Activated T-cell treated with anti-CD3 and anti-CD28 coated beads, Interleukin-2, amount 50 U/mL, for 1 hour (primary cell): ENCODE data around the gene ZNF738.
A peak's percentile ranks its signal among the peaks of the same experiment; 100 is the strongest.
"Not testable (repeated sequence)": the region's sequence is repeated elsewhere in the genome, so short reads cannot be mapped to it uniquely, and the experiment has no call there.

ENCODE experiments used
- DNase-seq: peaks from one replicate; pipeline ENCODE4 v3.0.0-alpha.2; 2020

The ZNF738 gene

DNA sequence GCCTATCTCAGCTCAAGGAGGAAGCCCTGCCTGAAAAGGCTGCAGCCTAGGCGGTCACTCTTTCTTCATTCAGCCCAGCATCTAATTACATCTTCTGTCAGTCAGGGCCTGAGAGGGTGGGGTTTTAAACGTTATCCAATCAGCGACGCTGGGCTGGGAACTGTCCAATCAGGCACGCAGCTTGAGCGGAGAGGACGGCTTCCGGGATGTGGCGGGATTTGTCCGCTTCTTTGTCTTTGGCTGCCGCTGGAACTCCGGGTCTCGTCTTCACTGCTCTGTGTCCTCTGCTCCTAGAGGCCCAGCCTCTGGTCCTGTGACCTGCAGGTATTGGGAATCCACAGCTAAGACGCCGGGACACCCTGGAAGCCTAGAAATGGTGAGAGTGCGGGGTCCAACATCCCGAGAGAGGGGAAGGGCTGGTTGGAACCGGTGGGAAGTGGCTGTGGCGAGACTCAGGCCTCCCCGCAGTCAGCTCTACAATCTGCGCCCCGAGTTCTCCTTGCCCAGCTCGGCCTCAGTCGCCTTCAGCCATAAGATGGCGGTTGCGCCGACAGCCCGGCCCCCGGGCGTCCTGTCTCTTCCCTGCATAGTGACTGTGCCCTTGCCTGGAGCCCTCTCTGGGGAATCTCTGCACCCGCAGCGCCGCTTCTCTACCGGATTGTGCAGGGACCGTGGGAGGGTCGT, at the start of gene ZNF738:
Gene ZNF738 (plus strand): TSS at position 233 of the 684 bp plus-strand sequence. CDS start 141 bp downstream, at position 374.
- peak; percentile 78 for DNase-seq

DNA sequence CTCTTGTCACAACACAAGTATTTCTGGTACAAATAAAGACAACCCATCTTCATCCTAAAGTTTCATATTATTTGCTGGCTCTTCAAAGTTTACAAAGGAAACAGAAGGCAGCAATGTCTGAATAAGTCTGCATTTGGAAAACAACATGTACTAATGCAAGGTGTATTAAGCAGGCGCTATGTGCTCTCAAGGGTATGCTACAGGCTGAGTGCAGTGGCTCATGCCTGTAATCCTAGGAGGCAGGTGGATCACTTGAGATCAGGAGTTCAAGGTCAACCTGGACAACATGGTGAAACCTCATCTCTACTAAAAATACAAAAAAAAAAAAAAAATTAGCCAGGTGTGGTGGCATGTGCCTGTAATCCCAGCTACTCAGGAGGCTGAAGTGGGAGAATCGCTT, 46.0 kb upstream of the ZNF738 start:
- not testable (repeated sequence) for DNase-seq

DNA sequence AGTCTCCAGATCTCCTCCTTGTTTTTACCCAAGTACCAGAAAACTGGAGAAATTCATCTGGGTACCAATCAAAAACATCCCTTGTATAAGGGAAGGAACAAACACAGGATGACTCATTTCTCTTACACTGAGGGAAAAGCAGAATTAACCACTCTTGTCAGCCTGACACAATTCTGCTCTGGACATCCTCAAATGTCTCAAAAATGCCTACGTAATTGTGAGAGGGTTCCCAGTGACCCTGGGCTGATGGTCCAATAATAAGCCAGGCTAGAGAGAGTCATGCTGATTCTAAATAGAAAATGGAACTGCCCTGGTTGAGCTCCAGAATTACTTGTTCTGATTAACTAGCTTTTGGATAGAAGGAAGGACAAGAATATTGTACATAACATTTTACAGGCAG, 44.1 kb upstream of the ZNF738 start:
- no peak for DNase-seq

GRCh38 chr19:21317821-21318220, 41.0 kb upstream of the ZNF738 start:
- DNase-seq, result no peak

DNA sequence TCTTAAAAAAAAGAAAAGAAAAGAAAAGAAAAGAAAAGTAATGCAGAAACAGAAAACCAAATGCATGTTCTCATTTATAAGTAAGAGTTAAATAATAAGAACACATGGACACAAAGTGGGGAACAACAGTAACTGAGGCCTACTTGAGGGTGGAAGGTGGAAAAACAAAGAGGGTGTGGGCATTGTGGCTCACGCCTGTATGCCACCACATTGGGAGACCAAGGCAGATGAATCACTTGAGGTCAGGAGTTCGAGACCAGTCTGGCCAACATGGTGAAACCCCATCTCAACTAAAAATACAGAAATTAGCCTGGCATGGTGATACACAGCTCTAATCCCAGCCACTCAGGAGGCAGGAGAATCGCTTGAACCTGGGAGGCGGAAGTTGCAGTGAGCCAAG, 37.7 kb upstream of the ZNF738 start:
- no peak for DNase-seq

- DNase-seq, result no peak
Observed at GRCh38 chr19:21321996-21322395, 36.8 kb upstream of the ZNF738 start.

DNA sequence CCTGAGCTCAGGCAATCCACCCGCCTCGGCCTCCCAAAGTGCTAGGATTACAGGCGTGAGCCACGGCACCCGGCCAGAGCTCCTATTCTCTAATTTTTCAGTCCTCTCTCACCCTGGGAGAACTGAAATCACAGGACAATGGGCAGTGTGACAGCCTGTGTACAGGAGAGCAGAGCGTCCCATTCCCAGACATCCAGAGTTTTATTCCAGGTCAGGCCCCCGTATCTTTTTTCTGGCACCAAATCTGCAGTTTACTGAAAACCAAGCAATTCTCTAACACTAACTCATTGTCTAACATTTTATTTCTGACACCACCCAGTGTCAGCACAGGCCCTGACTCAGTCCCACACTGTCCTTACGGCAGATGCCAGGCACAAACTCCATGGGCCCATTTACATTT, 36.3 kb upstream of the ZNF738 start:
- DNase-seq, result no peak

- no peak for DNase-seq
Observed at GRCh38 chr19:21323000-21323399, 35.8 kb upstream of the ZNF738 start.

GRCh38 chr19:21326169-21326568, 32.6 kb upstream of the ZNF738 start:
- no peak for DNase-seq

- DNase-seq, result no peak
Observed at GRCh38 chr19:21328406-21328805, 30.4 kb upstream of the ZNF738 start.

DNA sequence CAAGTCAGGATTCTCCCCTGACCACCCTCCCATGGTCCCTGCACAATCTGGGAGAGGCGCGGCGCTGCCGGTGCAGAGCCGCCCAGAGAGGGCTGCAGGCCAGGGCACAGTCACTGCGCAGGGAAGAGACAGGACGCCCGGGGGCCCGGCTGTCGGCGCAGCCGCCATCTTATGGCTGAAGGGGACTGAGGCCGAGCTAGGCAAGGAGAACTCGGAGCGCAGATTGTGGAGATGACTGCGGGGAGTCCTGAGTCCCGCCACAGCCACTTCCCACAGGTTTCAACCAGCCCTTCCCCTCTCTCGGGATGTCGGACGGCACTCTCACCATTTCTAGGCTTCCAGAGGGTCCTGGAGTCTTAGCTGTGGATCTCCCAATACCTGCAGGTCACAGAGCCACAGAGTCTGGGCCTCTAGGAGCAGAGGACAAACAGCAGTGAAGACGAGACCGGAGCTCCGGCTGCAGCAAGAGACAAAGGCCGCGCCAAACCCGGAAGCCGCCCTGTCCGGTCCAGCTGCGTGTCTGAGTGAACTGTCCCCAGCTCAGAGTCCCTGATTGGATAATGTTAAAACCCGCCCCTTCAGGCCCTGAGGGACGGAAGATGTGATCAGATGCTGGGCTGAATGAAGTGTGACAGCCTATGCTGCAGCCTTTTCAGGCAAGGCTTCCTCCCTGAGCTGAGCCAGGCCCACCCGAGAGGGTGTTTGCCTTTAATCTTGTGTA, 29.8 kb upstream of the ZNF738 start, which contains the start of gene ZNF708:
Gene ZNF708 (minus strand): TSS at position 526 of the 721 bp plus-strand sequence. CDS start 198 bp downstream, at position 328.
- DNase-seq, result peak; percentile 70

DNA sequence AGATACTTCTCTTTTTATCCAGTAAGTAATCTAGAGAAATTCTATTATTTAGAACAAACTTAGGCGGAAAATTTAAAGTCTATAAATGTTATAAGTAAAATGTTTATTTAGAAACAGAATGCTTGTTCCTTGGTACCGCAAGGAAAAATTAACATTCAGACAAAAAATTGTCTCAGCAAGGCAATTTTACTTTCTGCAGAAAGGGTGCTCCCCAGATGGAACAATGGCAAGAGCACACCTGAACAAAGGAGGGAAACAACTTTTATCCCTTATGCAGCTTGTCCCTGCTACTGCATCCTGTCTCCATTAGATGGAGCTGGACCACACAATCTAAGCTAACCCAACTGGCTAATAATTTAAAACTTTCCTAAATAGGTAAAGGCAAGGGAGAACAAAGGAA, 23.1 kb upstream of the ZNF738 start:
- no peak for DNase-seq

- not testable (repeated sequence) for DNase-seq
Observed at GRCh38 chr19:21344841-21345240, 14.0 kb upstream of the ZNF738 start.

- no peak for DNase-seq
Observed at GRCh38 chr19:21352830-21353229, 6.0 kb upstream of the ZNF738 start.

GRCh38 chr19:21362291-21362690, 3.5 kb downstream of the ZNF738 start:
- no peak for DNase-seq

- DNase-seq, result no peak
Observed at GRCh38 chr19:21383980-21384582, 25.3 kb downstream of the ZNF738 start.

DNA sequence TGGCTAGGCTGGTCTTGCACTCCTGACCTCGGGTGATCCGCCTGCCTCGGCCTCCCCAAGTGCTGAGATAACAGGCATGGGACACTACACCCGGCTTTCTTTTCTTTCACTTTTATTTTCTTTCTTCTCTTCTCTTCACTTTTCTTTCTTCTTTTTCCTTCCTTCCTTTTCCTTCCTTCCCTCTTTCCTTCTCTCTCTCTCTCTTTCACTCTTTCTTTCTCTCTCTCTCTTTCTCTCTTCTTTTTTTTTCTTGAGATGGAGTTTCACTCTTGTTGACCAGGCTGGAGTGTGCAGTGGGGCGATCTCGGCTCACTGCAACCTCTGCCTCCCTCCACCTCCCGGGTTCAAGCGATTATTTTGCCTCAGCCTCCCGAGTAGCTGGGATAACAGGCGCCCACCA, 37.3 kb downstream of the ZNF738 start:
- DNase-seq, result no peak

DNA sequence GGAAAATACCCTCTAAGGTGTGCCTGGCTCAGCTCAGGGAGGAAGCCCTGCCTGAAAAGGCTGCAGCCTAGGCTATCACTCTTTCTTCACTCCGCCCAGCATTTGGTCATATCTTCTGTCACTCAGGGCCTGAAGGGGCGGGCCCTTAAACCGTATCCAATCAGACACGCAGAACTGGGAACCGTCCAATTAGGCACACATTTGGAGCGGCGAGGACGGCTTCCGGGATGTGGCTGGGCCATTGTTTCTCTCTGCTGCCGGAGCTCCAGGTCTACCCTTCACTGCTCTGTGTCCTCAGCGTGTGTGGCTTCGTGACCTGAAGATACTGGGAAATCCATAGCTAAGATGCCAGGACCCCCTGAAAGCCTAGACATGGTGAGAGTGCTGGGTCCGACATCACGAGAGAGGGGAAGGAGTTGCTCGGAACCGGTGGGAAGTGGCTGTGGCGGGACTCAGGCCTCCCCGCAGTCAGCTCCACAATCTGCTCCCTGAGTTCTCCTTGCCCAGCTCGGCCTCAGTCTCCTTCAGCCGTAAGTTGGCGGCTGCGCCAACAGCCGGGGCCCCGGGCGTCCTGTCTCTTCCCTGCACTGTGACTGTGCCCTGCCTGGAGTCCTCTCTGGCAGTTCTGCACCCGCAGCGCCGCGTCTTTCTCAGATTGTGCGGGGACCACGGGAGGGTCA, 38.2 kb downstream of the ZNF738 start, which contains the start of gene ZNF493:
Gene ZNF493 (plus strand): TSS at position 241 of the 680 bp plus-strand sequence. CDS start 105 bp downstream, at position 346.
- DNase-seq, result peak; percentile 87

DNA sequence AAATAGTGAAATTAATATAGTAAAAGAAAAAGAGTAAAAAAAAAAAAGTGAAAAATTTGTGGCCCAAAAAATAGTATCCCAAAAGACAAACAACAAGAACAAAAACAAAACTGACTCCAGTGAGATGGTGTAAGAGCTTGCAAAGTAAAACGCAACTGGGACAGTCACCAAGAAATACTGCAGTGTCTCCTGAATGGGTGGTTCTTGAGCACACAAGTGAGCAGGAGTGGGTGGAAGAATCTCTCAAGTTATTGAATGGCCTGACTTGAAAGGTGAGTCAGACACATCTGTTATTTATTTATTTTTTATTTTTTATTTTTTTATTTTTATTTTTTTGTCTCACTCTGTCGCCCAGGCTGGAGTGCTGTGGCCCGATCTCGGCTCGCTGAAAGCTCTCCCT, 40.1 kb downstream of the ZNF738 start:
- DNase-seq, result no peak

DNA sequence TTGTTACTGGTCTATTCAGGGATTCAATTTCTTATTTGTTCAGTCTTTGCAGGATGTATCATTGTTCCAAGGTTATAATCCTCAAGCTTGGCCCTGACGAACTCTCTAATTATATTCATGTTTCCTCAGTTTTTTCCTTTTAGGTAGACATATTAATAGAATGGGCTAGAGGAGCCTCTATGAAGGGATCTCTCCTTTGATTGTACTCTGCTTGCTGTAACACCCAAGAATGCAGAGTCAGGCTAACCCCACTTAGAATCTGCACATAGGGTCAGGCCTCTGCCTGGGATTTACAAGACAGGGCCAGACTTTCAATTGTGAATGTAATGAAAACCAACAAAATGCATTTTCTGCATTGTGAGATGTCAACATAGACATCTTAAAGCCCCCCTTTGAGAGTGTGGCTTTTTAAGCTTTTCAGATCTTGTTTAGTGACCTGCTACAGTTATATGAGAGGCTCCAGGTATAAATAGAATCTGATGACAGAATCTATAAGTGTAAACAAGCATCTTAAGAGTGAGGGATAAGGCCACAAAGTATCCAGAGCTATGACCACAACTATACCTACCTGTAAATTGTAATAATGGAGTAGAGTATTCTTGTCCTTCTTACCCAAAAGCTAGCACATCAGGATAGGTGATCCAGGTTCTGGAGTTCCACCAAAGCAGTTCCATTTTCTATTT, 43.6 kb downstream of the ZNF738 start:
- no peak for DNase-seq

GRCh38 chr19:21410166-21410565, 51.4 kb downstream of the ZNF738 start:
- no peak for DNase-seq

DNA sequence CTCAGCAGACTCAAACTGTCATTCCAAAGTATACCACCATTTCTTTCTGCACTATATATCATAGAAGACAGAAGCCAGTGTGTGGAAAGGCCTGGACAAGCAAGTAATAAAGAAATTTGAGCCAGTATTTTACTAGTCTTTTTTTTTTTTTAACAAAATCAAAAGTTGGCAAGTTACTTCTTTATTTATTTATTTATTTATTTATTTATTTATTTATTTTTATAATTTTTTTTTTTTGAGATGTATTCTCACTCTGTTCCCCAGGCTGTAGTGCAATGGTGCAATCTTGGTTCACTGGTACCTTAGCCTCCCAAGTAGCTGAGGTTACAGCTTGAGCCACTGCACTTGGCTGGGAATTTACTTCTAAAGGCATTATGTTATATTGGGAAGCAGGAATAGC, 63.4 kb downstream of the ZNF738 start:
- DNase-seq, result no peak
